ENCODE data around the gene AJAP1. TPM values are rescaled to one million over a fixed set of nuclear protein-coding genes. Genes with fewer than 3 reads are reported as not detected.

The AJAP1 gene
- total and polyA plus RNA-seq, 7 donors: 0.04 to 0.95 (median 0.55) TPM; not detected in 1

DNA sequence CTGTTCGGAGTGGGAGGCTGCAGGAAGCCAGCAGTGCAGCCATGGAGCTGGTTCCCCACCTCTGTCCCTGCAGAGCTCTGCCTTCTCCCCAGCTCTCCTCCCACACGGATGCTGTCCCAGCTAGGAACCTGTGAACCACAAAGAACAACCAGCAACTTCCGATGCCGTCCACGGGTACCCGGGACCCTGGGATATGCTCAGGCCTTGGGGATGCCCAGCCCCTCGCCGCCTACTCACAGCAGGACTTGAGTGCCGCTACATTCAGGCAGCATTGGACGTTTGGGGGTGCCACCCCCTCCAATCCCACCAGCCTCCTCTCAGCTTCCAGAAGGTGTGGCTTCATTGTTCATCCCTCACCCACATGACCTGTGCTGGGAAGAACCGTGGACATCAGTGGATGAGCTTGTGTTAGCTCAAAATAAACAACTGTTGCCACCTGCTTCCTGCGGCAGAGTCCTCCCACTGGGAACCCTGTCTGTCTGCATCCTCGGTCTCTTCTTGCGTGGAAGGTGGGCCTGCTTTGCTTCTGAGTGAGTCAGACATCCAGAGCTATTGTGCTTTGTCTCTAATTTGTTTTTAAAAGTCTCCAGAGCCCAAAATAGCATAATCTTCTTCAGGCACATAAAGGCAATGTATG lies 20.1 kb upstream of the AJAP1 start:
- no peaks in the 10 kb centered on the region for H3K27me3 ChIP-seq
- H3K36me3 ChIP-seq: no peaks in the 10 kb centered on the region
- H3K4me1 ChIP-seq: no peaks in the 10 kb centered on the region
- WGBS, 2 donors: 66 to 70% methylated on average over 14 of the region's 14 CpGs
- H3K9me3 ChIP-seq: no peaks in the 10 kb centered on the region
- H3K4me3 ChIP-seq: no peak overlapping the region
- TF ChIP-seq POLR2A (IDR thresholded peaks at IDR 0.05) (no peak), POLR2AphosphoS5 (IDR thresholded peaks at IDR 0.05) (no peak), EP300 (IDR thresholded peaks at IDR 0.05) (no peak)
- TF ChIP-seq, protein P1, sequence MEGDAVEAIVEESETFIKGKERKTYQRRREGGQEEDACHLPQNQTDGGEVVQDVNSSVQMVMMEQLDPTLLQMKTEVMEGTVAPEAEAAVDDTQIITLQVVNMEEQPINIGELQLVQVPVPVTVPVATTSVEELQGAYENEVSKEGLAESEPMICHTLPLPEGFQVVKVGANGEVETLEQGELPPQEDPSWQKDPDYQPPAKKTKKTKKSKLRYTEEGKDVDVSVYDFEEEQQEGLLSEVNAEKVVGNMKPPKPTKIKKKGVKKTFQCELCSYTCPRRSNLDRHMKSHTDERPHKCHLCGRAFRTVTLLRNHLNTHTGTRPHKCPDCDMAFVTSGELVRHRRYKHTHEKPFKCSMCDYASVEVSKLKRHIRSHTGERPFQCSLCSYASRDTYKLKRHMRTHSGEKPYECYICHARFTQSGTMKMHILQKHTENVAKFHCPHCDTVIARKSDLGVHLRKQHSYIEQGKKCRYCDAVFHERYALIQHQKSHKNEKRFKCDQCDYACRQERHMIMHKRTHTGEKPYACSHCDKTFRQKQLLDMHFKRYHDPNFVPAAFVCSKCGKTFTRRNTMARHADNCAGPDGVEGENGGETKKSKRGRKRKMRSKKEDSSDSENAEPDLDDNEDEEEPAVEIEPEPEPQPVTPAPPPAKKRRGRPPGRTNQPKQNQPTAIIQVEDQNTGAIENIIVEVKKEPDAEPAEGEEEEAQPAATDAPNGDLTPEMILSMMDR (IDR thresholded peaks at IDR 0.05): no peak
- intact Hi-C loops (cut with DNase I): no loop called here
- peak; percentile 35 for DNase-seq
- no peak overlapping the region for H3K27ac ChIP-seq

DNA sequence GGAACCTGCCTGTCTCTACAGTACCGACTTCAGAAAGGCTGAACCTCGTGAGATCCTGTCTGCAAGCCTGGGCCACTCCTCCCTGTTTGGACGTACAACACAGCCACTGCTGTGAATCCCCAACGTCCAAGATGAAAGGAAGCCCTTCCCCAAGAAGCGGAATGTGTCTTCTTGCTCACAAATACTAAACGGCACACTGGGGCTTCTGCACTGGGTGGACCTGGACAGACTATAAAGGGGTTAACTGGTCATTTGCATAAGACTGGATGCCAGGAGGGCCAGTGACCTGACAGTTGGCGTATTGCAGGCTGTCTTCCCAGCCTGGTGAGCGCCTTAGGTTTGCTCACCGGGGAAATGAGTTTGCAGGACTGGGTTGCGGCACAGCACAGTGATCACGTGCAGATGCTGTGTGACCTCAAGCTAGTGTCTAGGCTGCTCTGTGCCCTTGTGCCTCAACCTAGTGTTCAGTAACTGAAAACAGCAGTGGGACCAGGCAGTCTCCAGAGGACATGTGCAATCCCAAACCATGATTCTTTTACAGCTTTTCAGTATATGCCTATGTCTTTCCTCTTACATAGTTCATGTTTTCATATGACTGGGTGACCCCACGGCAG lies 19.5 kb upstream of the AJAP1 start:
- TF ChIP-seq POLR2A (IDR thresholded peaks at IDR 0.05) (no peak), POLR2AphosphoS5 (IDR thresholded peaks at IDR 0.05) (no peak), EP300 (IDR thresholded peaks at IDR 0.05) (no peak)
- TF ChIP-seq, protein P1 (IDR thresholded peaks at IDR 0.05): no peak
- no peaks in the 10 kb centered on the region for H3K36me3 ChIP-seq
- intact Hi-C loops (cut with DNase I): no loop called here
- H3K27me3 ChIP-seq: no peaks in the 10 kb centered on the region
- H3K9me3 ChIP-seq: no peaks in the 10 kb centered on the region
- H3K4me1 ChIP-seq: no peaks in the 10 kb centered on the region
- peak; percentile 22 for DNase-seq
- H3K27ac ChIP-seq: no peak overlapping the region
- 59 to 66% methylated on average over 12 of the region's 12 CpGs for WGBS, 2 donors
- no peak overlapping the region for H3K4me3 ChIP-seq

DNA sequence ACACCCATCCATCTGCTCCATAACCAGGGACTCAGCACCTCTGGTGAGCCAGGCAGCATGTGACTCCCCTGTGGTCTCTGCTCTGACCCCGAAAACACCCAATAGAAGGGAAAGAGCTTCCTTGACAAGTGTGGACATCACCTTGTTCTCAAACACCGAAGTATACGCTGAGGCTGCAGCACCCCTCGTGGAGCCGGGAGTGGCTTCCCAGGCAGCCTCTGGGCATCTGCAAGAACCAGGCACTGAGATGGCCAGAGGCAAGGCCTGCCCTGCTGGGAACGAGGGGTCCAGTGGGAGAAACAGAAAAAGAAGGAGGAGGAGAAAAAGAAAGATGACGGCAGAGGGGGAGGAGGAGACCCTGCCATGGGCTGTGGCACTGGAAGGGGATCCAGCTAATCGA lies 18.2 kb upstream of the AJAP1 start:
- Histone ChIP-seq H3K9me3 (no peaks in the 10 kb centered on the region), H3K4me3 (no peak overlapping the region), H3K4me1 (no peaks in the 10 kb centered on the region), H3K27ac (no peak overlapping the region), H3K36me3 (no peaks in the 10 kb centered on the region), H3K27me3 (peaks cover 0 to 4% (median 0%) of the 10 kb centered on the region in 3 donors)
- intact Hi-C loops (cut with DNase I): no loop called here
- WGBS, 2 donors: 79 to 84% methylated on average over 8 of the region's 8 CpGs
- DNase-seq: peak; percentile 11
- TF ChIP-seq EP300 (IDR thresholded peaks at IDR 0.05) (no peak), POLR2AphosphoS5 (IDR thresholded peaks at IDR 0.05) (no peak)
- TF ChIP-seq, protein P1 (IDR thresholded peaks at IDR 0.05): no peak

DNA sequence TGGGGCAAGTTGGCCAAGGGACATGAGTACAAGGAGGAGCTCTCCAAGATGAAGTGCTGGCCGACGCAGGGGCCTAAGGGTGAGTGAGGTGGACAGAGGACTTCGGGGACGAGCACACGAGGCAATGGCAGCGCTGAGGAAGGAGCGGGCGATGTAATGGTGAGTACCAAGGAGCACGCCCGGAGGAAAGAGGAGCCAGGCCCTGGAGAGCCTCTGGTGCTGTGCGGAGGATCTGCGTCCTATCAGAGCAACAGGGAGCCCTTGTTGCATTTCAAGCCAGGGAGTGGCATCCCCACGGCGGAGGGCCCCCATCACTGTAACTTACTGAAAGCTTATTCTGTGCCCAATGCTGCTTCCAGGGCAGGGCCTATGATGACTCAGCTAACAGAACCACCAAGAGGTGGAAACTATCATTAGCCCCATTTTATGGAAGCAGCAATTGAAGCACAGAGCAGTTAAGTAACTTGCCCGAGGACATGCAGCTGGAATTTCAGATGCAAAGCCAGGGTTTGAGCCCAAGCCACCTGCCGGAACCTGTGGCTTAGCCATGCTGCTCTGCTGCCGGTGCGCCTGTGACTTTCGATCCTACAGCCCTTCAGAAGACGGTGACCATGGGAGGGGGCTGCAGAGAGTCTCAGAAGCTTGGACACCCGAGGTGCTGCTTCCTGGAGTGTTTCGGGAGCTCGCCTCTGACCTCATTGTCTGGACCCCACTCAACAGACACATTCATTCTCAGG lies 17.6 kb upstream of the AJAP1 start:
- WGBS, 2 donors: 85 to 87% methylated on average over 23 of the region's 23 CpGs
- H3K27me3 ChIP-seq: peaks cover 0 to 4% (median 0%) of the 10 kb centered on the region in 3 donors
- no peaks in the 10 kb centered on the region for H3K9me3 ChIP-seq

More for the DNA sequence above, 17.6 kb upstream of the AJAP1 start:
- TF ChIP-seq, protein P1 (IDR thresholded peaks at IDR 0.05): no peak
- TF ChIP-seq EP300 (IDR thresholded peaks at IDR 0.05): no peak
- TF ChIP-seq POLR2AphosphoS5 (IDR thresholded peaks at IDR 0.05): no peak
- TF ChIP-seq POLR2A (IDR thresholded peaks at IDR 0.05): no peak
- Histone ChIP-seq H3K4me3 (no peak overlapping the region), H3K27ac (no peak overlapping the region), H3K36me3 (no peaks in the 10 kb centered on the region), H3K4me1 (no peaks in the 10 kb centered on the region)
- intact Hi-C loops (cut with DNase I): no loop called here
- no peak for DNase-seq

All from sigmoid colon (tissue), 7 donors.